OCI-LY3 (cell line): ENCODE results near the gene LMNA.

Experiments
- CTCF ChIP-seq: fragments of 200-600, 300-600 bp; sonication (generic); IDR thresholded peaks from 2 replicates; pipeline ENCODE4 v1.5.1; 2014; ENCODE audit warnings: antibody characterized with exemption, low read length, low read depth
- EZH2phosphoT487 ChIP-seq: fragments of 200-600 bp; shearing (Covaris generic); IDR thresholded peaks from 2 replicates; pipeline ENCODE4 v1.6.1; 2018; ENCODE audit warnings: antibody characterized with exemption, mixed run types, low read depth

GRCh38 chr1:156099282-156099681 lies 15.2 kb upstream of the LMNA start:
- no peak for TF ChIP-seq CTCF
- no peak for TF ChIP-seq EZH2phosphoT487
